IPS DF 4.7 (cell line): ENCODE measurements around the gene WDR49.

Experiments used
- DNase-seq: peaks from one replicate; pipeline ENCODE4 v3.0.0-alpha.2; 2013; ENCODE audit warnings: low spot score; ENCODE audit errors: extremely low read depth

Gene WDR49

DNA sequence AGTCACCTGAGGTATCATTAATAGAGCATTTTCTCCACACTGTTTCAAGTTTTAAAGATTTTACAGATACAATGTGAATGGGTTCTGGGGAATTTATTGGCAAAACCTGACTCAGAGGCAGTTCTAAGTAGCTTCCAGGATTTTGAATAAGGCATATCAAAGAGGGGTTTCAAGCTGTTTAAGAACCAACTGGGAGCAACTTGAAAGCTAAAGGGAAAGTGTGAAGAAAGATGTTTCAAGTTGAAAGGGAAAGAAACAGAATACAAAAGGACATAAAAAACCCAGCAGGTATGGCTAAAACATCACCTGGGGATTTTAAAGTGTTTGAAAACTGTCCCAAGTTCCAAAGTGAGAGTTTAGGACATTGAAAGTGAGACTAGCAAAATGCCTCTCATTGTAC, 162.1 kb downstream of the WDR49 start:
- no peak for DNase-seq

DNA sequence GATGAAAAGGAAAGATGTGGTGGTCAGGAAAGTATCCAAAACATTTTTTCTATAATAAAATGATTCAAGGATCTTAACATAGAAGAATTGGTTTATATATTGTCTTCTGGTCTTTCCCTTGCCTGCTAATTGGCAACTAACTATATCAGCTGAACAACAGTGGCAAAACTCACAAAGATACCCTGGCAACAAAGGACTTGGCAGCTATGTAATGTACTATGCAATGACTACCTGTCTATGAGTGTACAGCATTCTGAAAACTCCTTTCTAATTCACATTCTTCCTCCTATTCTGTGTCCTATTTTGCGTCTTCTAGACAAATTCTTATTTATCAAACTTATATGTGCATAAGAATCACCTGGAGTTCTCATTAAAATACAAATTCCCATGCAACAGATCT, 164.2 kb downstream of the WDR49 start:
- DNase-seq, result no peak

- DNase-seq, result no peak
Measured at GRCh38 chr3:167487556-167487955, 166.2 kb downstream of the WDR49 start.

DNA sequence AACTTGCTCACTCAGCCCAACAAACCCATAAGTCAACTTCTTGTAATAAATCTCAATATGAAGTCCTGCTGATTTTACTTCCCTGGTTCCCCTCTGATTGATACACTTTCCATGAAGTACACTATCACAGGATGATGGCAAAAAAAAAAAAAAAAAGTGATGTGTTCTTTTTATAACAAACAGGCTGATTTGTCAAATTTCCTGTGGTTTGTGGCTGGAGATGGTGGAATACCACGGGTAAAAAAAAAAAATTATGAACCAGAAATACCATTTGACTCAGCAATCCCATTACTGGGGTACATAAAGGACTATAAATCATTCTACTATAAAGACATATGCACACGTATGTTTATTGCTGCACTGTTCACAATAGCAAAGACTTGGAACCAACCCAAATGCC, 169.2 kb downstream of the WDR49 start:
- no peak for DNase-seq

GRCh38 chr3:167483708-167484475, 169.8 kb downstream of the WDR49 start:
- DNase-seq, result no peak

DNA sequence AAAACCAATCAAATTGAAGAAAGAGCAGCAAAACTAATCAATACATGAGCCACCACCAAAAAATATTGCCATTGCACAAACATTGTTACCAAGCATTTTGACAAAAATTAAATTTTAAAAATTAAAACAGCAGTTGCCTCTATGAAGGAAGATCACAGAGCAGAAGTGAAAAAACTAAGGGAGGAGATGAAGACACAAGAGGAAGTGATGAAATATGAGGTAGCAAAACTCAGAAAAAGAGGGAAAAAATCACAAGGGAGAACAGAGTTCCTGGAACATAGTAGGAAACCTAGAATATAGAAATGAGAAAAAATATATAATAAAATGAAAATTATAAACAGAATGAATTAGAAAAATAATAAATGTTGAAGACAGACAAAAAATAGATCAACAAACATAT, 172.6 kb downstream of the WDR49 start:
- DNase-seq, result no peak

- DNase-seq, result no peak
Measured at GRCh38 chr3:167480748-167481147, 173.0 kb downstream of the WDR49 start.

GRCh38 chr3:167473863-167474262, 179.9 kb downstream of the WDR49 start, which contains the start of gene SERPINI2:
Gene SERPINI2, minus strand, starts transcription at chr3:167474042. Its CDS starts 2,208 bp downstream, at chr3:167471834.
- DNase-seq, result no peak

DNA sequence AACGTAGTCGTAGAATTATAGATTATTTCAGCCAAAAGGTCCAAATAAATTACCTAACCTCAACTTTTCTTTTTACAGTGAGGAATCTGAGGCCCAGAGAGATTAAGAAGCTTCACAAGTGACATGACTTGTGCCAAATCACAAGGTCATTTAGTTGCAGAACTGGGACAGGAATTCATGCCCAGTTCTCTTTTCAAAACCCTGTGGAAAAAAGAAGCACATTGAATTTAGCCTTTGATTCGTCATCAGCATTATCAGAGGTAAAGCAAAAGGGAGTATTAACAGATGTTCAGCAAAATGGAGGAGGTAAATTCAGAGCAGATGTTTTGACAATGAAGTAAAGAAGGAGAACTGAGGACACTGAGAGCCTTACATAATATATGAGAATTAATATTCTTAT, 184.4 kb downstream of the WDR49 start:
- DNase-seq, result no peak

- no peak for DNase-seq
Measured at GRCh38 chr3:167467848-167468611, 185.7 kb downstream of the WDR49 start.

DNA sequence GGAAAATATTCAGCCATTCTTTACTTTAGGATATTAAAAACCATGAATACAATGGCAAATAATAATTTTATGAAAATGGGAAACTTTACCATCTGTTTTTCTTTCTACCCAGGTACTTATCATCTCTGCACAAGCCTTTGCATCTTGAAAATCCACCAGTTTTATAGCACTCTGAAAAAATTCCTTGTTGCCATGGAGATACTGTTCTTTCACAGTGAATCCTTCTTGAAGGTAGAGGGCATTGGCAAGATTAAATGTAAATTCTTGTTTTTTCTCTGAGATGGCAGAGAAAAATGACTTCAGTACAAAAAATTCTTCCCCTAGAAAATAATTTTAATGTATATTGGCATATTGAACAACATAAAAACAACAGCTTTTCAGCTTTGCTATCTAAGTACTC, 186.8 kb downstream of the WDR49 start:
- DNase-seq, result no peak

DNA sequence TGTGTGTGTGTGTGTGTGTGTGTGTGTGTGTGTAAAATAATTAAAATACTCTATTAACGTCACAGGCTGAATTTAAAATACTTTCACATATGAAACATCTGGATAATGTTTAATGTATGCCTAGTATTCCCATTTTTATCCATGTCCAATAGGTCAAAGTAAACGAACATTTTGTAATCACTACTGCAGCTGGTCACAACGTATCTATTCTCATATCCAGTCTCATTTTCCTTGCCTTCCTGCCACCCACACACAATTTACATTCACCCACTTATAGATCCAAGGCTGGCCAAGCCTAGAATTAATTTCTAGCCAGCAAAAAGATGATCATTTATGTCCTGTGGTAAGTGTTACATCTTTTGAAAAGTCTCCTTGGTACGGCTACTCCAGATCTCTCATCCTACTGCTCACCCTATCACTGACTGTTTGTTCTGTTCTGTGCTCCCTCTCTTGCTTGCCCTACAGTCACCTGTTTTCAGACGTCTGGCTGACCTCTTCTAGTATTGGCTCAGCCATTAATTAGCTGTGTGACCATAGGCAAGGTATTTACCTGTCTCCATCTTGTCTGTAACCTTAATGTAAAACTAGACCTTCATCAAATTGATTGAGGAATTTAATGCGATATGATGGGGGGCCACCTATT, 197.5 kb downstream of the WDR49 start:
- DNase-seq, result no peak

- DNase-seq, result no peak
Measured at GRCh38 chr3:167453815-167454214, 199.9 kb downstream of the WDR49 start.

GRCh38 chr3:167451282-167451681, 202.5 kb downstream of the WDR49 start:
- no peak for DNase-seq

DNA sequence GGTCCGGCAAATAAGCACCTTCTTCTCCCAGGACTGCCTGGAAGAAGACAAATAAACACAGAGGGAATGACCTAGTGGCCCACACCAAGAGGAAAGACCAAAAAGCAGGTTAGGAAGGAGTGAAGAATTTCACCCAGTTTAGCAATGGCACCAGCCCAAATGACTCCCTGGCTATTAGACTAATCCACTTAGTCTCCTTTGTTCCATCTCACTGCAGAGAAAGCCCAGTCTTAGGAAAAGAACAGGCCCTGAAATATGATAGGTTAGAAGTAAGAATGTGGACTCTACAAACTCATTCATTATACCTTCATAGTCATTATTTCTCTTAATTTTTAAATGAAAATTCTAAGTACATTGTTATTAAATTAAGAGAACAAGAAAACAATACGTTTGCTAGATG, 203.1 kb downstream of the WDR49 start:
- DNase-seq, result no peak

- no peak for DNase-seq
Measured at GRCh38 chr3:167450195-167450594, 203.5 kb downstream of the WDR49 start.

DNA sequence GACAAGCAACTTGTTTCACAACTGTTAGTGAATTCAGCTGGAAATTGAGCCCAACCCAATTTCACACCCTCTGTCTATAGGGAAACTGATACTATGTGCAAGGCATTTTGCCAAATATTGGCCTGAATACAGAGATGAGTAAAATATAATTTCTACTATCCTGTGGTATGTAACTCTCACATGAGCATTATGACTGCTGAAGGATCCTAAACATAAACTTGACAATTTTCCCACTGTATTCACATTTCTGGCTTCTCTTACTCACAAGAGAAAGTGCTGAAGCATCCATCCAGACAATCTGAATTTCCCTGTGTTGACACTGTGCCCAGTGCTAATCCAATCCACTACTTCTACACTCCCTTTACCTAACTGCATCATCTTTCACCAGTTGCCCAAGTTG, 208.3 kb downstream of the WDR49 start:
- no peak for DNase-seq

GRCh38 chr3:167441256-167441655, 212.5 kb downstream of the WDR49 start:
- no peak for DNase-seq

DNA sequence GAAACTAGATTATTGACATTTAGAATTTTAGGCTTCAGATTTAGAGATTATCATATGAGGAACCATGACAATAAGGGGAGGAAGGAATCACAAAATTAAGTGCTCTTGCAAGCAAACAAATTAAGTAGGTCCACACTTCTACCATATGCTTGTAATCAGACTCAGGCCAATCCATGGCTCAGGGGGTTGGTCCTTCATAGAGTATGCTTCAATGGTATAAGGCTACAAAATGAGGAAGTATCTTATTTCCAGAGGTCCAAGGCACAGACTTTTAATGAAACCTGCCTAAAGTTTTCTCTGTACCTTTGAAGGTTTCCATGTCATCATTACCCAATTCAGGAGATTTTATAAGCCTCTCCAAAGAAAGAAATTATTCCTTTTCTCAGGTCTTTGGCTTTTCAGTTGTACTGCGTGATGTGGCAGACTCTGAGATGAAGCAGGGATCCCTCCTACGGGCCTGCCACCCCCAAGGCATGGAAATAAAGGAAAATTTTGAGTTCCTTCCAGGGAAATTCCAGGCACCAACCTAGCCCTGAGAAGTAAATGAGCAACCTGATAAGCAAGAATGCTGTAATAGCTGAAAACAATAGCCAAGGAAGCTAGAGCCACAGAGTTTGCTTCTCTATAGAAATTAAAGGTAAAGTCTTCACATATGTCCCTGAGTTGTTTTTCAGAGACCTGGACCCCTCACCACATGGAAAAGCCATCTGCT, 216.2 kb downstream of the WDR49 start:
- no peak for DNase-seq
